Keratinocyte (primary cell): ENCODE data around the gene FDXACB1. TPM values are rescaled to one million over a fixed set of nuclear protein-coding genes. Genes with fewer than 3 reads are reported as not detected.

Experiments
- DNase-seq: peaks from one replicate; pipeline ENCODE4 v3.0.0-alpha.2; 2011; ENCODE audit warnings: low read depth, missing footprints, low spot score
- FAIRE-seq: peaks from 2 replicates; lab custom pipeline; 2011; peaks lifted over from hg19 to GRCh38; lab: Jason Lieb, UNC
- H2AFZ ChIP-seq: 2 replicates; pipeline ENCODE4 v1.6.0; 2012; ENCODE audit warnings: low read length, control low read depth, inconsistent platforms; ENCODE audit not compliant: control insufficient read depth
- H3K27ac ChIP-seq: 2 replicates; pipeline ENCODE4 v1.5.1; 2011; ENCODE audit warnings: low read length; ENCODE audit not compliant: control insufficient read depth, insufficient read depth
- H3K27me3 ChIP-seq: 3 replicates; pipeline ENCODE4 v1.6.0; 2011; ENCODE audit warnings: low read length; ENCODE audit not compliant: control insufficient read depth, insufficient read depth; ENCODE audit errors: extremely low read depth
- H3K36me3 ChIP-seq, 2 experiments: 2 replicates in 1 of 2; 3 replicates in 1 of 2; pipeline ENCODE4 v1.5.1; 2011; ENCODE audit warnings: low read length in 2 of 2, mild to moderate bottlenecking in 1 of 2; ENCODE audit not compliant: control insufficient read depth in 2 of 2, insufficient read depth in 2 of 2; ENCODE audit errors: extremely low read depth in 1 of 2
- H3K4me1 ChIP-seq: 3 replicates; pipeline ENCODE4 v1.5.1; 2011; ENCODE audit warnings: low read length; ENCODE audit not compliant: control insufficient read depth, insufficient read depth; ENCODE audit errors: extremely low read depth
- H3K4me2 ChIP-seq: 3 replicates; pipeline ENCODE4 v1.6.0; 2011; ENCODE audit warnings: low read depth, low read length; ENCODE audit not compliant: control insufficient read depth, insufficient read depth; ENCODE audit errors: extremely low read depth
- H3K4me3 ChIP-seq, 3 experiments: fragments of 200-600 bp in 1 of 3; sonication (generic) in 1 of 3; 2 replicates in 2 of 3; 3 replicates in 1 of 3; pipeline ENCODE4 v1.5.1; 2011 to 2016; ENCODE audit warnings: low read length in 3 of 3, mild to moderate bottlenecking in 3 of 3, control low read depth in 2 of 3, inconsistent platforms in 1 of 3, low read depth in 1 of 3, mixed read lengths in 1 of 3, mixed run types in 1 of 3, moderate library complexity in 1 of 3; ENCODE audit not compliant: control insufficient read depth in 2 of 3, insufficient read depth in 2 of 3; ENCODE audit errors: extremely low read depth in 1 of 3
- H3K79me2 ChIP-seq: 2 replicates; pipeline ENCODE4 v1.6.0; 2012; ENCODE audit warnings: low read length; ENCODE audit not compliant: control insufficient read depth, insufficient read depth
- H3K9ac ChIP-seq: 3 replicates; pipeline ENCODE4 v1.6.0; 2011; ENCODE audit warnings: low read length; ENCODE audit not compliant: control insufficient read depth, insufficient read depth; ENCODE audit errors: extremely low read depth
- H3K9me1 ChIP-seq: 3 replicates; pipeline ENCODE4 v1.6.0; 2011; ENCODE audit warnings: low read length; ENCODE audit not compliant: control insufficient read depth, insufficient read depth; ENCODE audit errors: extremely low read depth
- H3K9me3 ChIP-seq: 2 replicates; pipeline ENCODE4 v1.5.1; 2012; ENCODE audit warnings: low read depth, low read length; ENCODE audit not compliant: control insufficient read depth
- H4K20me1 ChIP-seq: 3 replicates; pipeline ENCODE4 v1.6.0; 2011; ENCODE audit warnings: low read length; ENCODE audit not compliant: control insufficient read depth, insufficient read depth; ENCODE audit errors: extremely low read depth
- CTCF ChIP-seq, 3 experiments: IDR thresholded peaks in 1 of 3; conservative IDR thresholded peaks in 1 of 3; optimal IDR thresholded peaks in 1 of 3; 2 replicates in 2 of 3; 3 replicates in 1 of 3; pipeline versions ENCODE3 to v1.5.1; 2011; ENCODE audit warnings: low read length in 3 of 3, mild to moderate bottlenecking in 3 of 3, moderate library complexity in 2 of 3, control low read depth in 1 of 3, inconsistent platforms in 1 of 3; ENCODE audit not compliant: insufficient read depth in 2 of 3; ENCODE audit errors: extremely low read depth in 1 of 3
- EZH2 ChIP-seq: IDR thresholded peaks from one replicate; pipeline ENCODE4 v1.6.1; 2012; ENCODE audit warnings: inconsistent platforms, mild to moderate bottlenecking, low read length, moderate library complexity
- dilution Hi-C: fragments of 300-500 bp; cut with MboI; formaldehyde crosslinking; loops from one replicate; pipeline ENCODE4 v1.7.0; 2020; ENCODE audit warnings: low sequenced_read_pairs; ENCODE audit not compliant: extremely low pct_ligation_motif_present
- polyA plus RNA-seq, 5 experiments: library from polyadenylated mRNA; depleted of rRNA in 3 of 5; stranded (reverse) in 3 of 5; stranded (forward) in 1 of 5; unstranded in 1 of 5; fragments of >200 nt; gene quantifications; 1 replicate in 1 of 5; 2 replicates in 3 of 5; 3 replicates in 1 of 5; pipeline versions ENCODE4 v1.2.1 to v1.2.3, GENCODE V29; 2011 to 2012; ENCODE audit warnings: missing spikeins in 2 of 5, low read depth in 1 of 5, low replicate concordance in 1 of 5

Gene FDXACB1
- polyA plus RNA-seq, 1 donor (not counting 4 experiments of a cell fraction or from before 2014, with no cell fraction given): 2.9 TPM

GRCh38 chr11:111920908-111921307, 41.9 kb upstream of the FDXACB1 start:
- dilution Hi-C loops: no loop called here
- Histone ChIP-seq H3K4me1 (peaks cover 15% of the 10 kb centered on the region), H3K79me2 (no peaks in the 10 kb centered on the region), H3K27ac (no peak overlapping the region), H3K36me3 (no peaks in the 10 kb centered on the region), H2AFZ (no peak overlapping the region), H3K9me3 (no peaks in the 10 kb centered on the region), H3K4me2 (no peak overlapping the region), H3K27me3 (peaks cover 3% of the 10 kb centered on the region), H3K4me3 (no peak overlapping the region), H3K9me1 (no peaks in the 10 kb centered on the region), H3K9ac (no peak overlapping the region), H4K20me1 (no peaks in the 10 kb centered on the region)
- DNase-seq: no peak
- no peak for FAIRE-seq
- TF ChIP-seq EZH2 (no peak), CTCF (optimal IDR thresholded peaks at IDR 0.05 in 1 of 3, IDR thresholded peaks at IDR 0.05 in 1 of 3, conservative IDR thresholded peaks at IDR 0.05 in 1 of 3; ENCODE audit: extremely low read depth in 1 of 3, insufficient read depth in 2 of 3, low read length in 3 of 3) (no peak)

GRCh38 chr11:111918390-111919256, 39.7 kb upstream of the FDXACB1 start, which contains the start of gene C11orf52:
Gene C11orf52, plus strand, starts transcription at chr11:111918913. Its CDS starts 60 bp downstream, at chr11:111918973.
- Histone ChIP-seq H4K20me1 (no peaks in the 10 kb centered on the region), H3K4me2 (peak within 1 kb of the TSS; percentile 88), H3K9me3 (no peaks in the 10 kb centered on the region), H2AFZ (peak within 1 kb of the TSS; percentile 100), H3K9me1 (no peaks in the 10 kb centered on the region), H3K79me2 (no peaks in the 10 kb centered on the region), H3K27me3 (peaks cover 3% of the 10 kb centered on the region), H3K4me1 (peaks cover 15% of the 10 kb centered on the region), H3K36me3 (no peaks in the 10 kb centered on the region), H3K27ac (no peak within 1 kb of the TSS), H3K9ac (peak within 1 kb of the TSS; percentile 41), H3K4me3 (peak within 1 kb of the TSS; percentile 13 to 76 (median 63))
- TF ChIP-seq CTCF (optimal IDR thresholded peaks at IDR 0.05 in 1 of 3, IDR thresholded peaks at IDR 0.05 in 1 of 3, conservative IDR thresholded peaks at IDR 0.05 in 1 of 3; ENCODE audit: extremely low read depth in 1 of 3, insufficient read depth in 2 of 3, low read length in 3 of 3) (peak in 1 of 3 experiments; percentile 4), EZH2 (no peak)
- dilution Hi-C loops: no loop called here
- DNase-seq (no peak), FAIRE-seq (peak; percentile 65)
